ENCODE measurements around the gene UGT2A1.
A peak's percentile ranks its signal among the peaks of the same experiment; 100 is the strongest.

GRCh38 chr4:69617083-69617694 lies 35.9 kb downstream of the UGT2A1 start:
- TF ChIP-seq POLR2AphosphoS5 (IDR thresholded peaks at IDR 0.05) (no peak), SMC3 (conservative IDR thresholded peaks at IDR 0.05; ENCODE audit: poor library complexity) (peak; percentile 97)
